OCI-LY3 (cell line): ENCODE measurements around the gene NUDT4.

Experiments
- H2AFZ ChIP-seq: fragments of 200-600, 300-600 bp; shearing (Covaris generic); 2 replicates; pipeline ENCODE4 v1.6.0; 2014; ENCODE audit warnings: antibody characterized with exemption, low read depth, low read length
- H3K27ac ChIP-seq: fragments of 200-600, 300-600 bp; sonication (generic); 2 replicates; pipeline ENCODE4 v1.5.1; 2014; ENCODE audit warnings: mild to moderate bottlenecking, low read length, moderate library complexity, mixed read lengths
- H3K27me3 ChIP-seq: fragments of 200-600, 300-600 bp; sonication (generic); 2 replicates; pipeline ENCODE4 v1.6.1; 2014; ENCODE audit warnings: low read depth, low read length, mixed read lengths
- H3K36me3 ChIP-seq: fragments of 200-600, 300-600 bp; sonication (generic); replicated peaks from 2 replicates; pipeline ENCODE3; 2014; ENCODE audit warnings: low read depth, low read length, mixed read lengths
- H3K4me1 ChIP-seq: fragments of 300-600, 200-600 bp; sonication (generic); 2 replicates; pipeline ENCODE4 v1.6.1; 2014; ENCODE audit warnings: low read length, mixed read lengths
- H3K4me2 ChIP-seq: fragments of 200-600, 300-600 bp; sonication (generic); 2 replicates; pipeline ENCODE4 v1.6.1; 2014; ENCODE audit warnings: low read length, mixed read lengths
- H3K4me3 ChIP-seq: fragments of 300-600, 200-600 bp; sonication (generic); 2 replicates; pipeline ENCODE4 v1.5.1; 2014; ENCODE audit warnings: antibody characterized with exemption, mild to moderate bottlenecking, low read length, moderate library complexity
- H3K79me2 ChIP-seq: fragments of 300-600, 200-600 bp; shearing (Covaris generic); 2 replicates; pipeline ENCODE4 v1.6.1; 2014; ENCODE audit warnings: mild to moderate bottlenecking, low read length, mixed read lengths
- H3K9ac ChIP-seq: fragments of 300-600, 200-600 bp; shearing (Covaris generic); 2 replicates; pipeline ENCODE4 v1.6.0; 2014; ENCODE audit warnings: mild to moderate bottlenecking, low read length, moderate library complexity
- H3K9me3 ChIP-seq: fragments of 200-600, 300-600 bp; shearing (Covaris generic); 2 replicates; pipeline ENCODE4 v1.6.1; 2014; ENCODE audit warnings: low read length, mixed read lengths; ENCODE audit not compliant: insufficient read depth
- H4K20me1 ChIP-seq: fragments of 200-600, 300-600 bp; sonication (generic); 2 replicates; pipeline ENCODE4 v1.6.1; 2016; ENCODE audit warnings: low read length, mixed read lengths; ENCODE audit not compliant: insufficient read depth
- EZH2phosphoT487 ChIP-seq: fragments of 200-600 bp; shearing (Covaris generic); IDR thresholded peaks from 2 replicates; pipeline ENCODE4 v1.6.1; 2018; ENCODE audit warnings: antibody characterized with exemption, mixed run types, low read depth
- TF ChIP-seq, protein P1 (sequence below): fragments of 200-600, 300-600 bp; sonication (generic); IDR thresholded peaks from 2 replicates; pipeline ENCODE4 v1.5.1; 2014; ENCODE audit warnings: antibody characterized with exemption, low read length, low read depth

NUDT4 gene

DNA sequence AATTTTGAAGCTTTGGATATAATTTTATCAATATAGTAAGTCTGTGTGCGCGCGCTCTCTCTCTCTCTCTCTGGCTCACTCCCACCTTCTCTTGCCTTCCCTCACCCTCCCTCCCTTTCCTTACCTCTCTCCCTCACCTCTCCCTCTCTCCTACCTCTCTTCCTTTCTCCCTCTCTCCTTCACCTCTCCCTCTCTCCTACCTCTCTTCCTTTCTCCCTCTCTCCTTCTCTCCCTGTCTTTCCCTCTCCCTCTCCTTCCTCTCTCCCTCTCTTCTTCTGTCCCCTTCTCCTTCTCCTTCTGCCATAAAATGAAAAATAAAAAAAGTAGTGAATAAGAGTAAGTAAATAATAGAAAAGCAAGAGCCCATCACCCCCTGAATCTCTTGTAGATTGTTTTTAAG lies 9.0 kb upstream of the NUDT4 start:
- no peak overlapping the region for H3K9ac ChIP-seq
- H3K27ac ChIP-seq, result no peak overlapping the region
- H3K9me3 ChIP-seq, result no peaks in the 10 kb centered on the region
- no peaks in the 10 kb centered on the region for H4K20me1 ChIP-seq
- H2AFZ ChIP-seq, result no peak overlapping the region
- H3K36me3 ChIP-seq, result no peaks in the 10 kb centered on the region
- H3K27me3 ChIP-seq, result peaks cover 4% of the 10 kb centered on the region; the same call in 1 of the 2 replicates
- no peak overlapping the region for H3K4me3 ChIP-seq
- no peak overlapping the region for H3K4me2 ChIP-seq
- TF ChIP-seq EZH2phosphoT487, result no peak
- H3K79me2 ChIP-seq, result no peaks in the 10 kb centered on the region
- H3K4me1 ChIP-seq, result peaks cover 8% of the 10 kb centered on the region

DNA sequence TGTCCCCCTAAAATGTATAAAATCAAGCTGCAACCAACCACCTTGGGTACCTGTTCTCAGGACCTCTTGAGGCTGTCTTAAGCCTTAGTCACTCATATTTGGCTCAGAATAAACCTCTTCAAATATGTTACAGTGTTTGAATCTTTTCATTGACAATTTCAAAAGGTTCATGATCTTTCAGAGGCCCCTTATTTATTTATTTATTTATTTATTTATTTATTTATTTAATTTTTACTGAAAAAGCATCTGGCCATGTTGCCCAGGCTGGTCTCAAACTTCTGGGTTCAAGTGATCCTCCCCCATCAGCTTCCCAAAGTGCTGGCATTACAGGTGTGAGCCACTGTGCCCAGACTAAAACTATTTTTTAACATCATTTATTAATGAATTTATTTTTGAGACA lies 8.2 kb upstream of the NUDT4 start:
- no peak overlapping the region for H3K4me2 ChIP-seq
- no peak for TF ChIP-seq EZH2phosphoT487
- TF ChIP-seq, protein P1, sequence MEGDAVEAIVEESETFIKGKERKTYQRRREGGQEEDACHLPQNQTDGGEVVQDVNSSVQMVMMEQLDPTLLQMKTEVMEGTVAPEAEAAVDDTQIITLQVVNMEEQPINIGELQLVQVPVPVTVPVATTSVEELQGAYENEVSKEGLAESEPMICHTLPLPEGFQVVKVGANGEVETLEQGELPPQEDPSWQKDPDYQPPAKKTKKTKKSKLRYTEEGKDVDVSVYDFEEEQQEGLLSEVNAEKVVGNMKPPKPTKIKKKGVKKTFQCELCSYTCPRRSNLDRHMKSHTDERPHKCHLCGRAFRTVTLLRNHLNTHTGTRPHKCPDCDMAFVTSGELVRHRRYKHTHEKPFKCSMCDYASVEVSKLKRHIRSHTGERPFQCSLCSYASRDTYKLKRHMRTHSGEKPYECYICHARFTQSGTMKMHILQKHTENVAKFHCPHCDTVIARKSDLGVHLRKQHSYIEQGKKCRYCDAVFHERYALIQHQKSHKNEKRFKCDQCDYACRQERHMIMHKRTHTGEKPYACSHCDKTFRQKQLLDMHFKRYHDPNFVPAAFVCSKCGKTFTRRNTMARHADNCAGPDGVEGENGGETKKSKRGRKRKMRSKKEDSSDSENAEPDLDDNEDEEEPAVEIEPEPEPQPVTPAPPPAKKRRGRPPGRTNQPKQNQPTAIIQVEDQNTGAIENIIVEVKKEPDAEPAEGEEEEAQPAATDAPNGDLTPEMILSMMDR, result no peak

DNA sequence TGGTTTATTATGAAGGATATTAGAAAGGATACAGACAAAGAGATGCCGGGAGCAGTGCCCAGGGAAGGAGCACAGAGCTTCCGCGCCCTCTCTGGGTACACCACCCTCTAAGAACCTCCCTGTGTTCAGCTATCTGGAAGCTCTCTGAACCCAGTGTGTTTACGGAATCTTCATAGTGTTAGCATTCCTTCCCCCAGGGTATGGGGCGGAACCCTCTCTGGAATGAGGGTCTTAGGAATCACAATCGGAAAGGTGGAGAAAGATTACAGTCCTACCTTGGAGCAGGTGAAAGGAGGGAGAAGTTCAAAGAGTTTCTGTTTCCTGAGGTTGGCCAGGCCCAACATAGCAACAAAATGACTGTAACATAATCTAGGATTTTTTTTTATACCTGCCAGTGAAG lies 6.8 kb upstream of the NUDT4 start:
- peaks cover 4% of the 10 kb centered on the region; the same call in 1 of the 2 replicates for H3K27me3 ChIP-seq
- H3K36me3 ChIP-seq, result no peaks in the 10 kb centered on the region
- TF ChIP-seq EZH2phosphoT487, result no peak
- TF ChIP-seq, protein P1, result no peak
- no peaks in the 10 kb centered on the region for H4K20me1 ChIP-seq
- no peak overlapping the region for H3K4me3 ChIP-seq
- no peak overlapping the region for H2AFZ ChIP-seq
- no peak overlapping the region for H3K9ac ChIP-seq
- H3K27ac ChIP-seq, result no peak overlapping the region
- H3K9me3 ChIP-seq, result no peaks in the 10 kb centered on the region
- H3K79me2 ChIP-seq, result no peaks in the 10 kb centered on the region
- H3K4me2 ChIP-seq, result no peak overlapping the region
- H3K4me1 ChIP-seq, result peaks cover 8% of the 10 kb centered on the region

More for the DNA sequence above, 8.2 kb upstream of the NUDT4 start:
- no peak overlapping the region for H3K9ac ChIP-seq
- peaks cover 8% of the 10 kb centered on the region for H3K4me1 ChIP-seq
- H2AFZ ChIP-seq, result no peak overlapping the region
- no peaks in the 10 kb centered on the region for H3K79me2 ChIP-seq
- H3K36me3 ChIP-seq, result no peaks in the 10 kb centered on the region
- no peaks in the 10 kb centered on the region for H4K20me1 ChIP-seq
- H3K9me3 ChIP-seq, result no peaks in the 10 kb centered on the region
- H3K4me3 ChIP-seq, result no peak overlapping the region
- peaks cover 4% of the 10 kb centered on the region; the same call in 1 of the 2 replicates for H3K27me3 ChIP-seq
- H3K27ac ChIP-seq, result no peak overlapping the region

DNA sequence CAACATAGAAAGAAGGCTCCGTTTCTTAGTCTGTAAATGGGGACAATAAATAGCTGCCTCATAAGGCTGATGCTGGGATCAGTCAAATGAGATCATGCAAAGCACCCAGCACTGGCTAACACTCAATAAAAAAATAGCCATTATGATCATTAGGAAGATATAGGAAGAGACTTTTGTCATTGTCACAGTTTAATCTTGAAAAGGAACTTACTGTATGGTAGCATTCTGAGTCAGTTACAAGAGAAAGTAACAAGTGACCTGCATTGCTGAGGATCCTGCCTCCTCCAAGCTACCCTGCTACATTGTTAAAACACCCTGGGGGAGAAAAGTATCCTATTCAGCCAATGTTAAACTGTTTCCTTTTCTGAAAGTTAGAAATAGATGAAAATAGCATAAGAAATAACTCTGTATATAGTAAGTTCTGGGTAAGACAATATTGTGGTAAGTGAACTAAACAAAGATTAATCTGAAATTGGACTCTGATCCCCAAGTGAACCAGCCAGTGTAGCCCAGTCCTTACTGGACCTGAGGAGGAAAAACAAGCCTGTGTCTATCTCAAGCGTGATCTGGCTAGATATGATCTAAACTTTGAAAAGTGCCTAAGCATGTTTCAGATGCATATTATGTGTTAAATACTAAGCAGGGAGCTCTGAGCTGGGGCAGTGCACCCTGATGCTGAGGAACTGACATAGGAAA lies 3.6 kb upstream of the NUDT4 start:
- Histone ChIP-seq H3K79me2 (peaks cover 9% of the 10 kb centered on the region), H3K4me1 (peaks cover 17% of the 10 kb centered on the region), H3K9me3 (no peaks in the 10 kb centered on the region), H3K27me3 (peaks cover 4% of the 10 kb centered on the region; the same call in 1 of the 2 replicates), H2AFZ (no peak overlapping the region), H3K4me3 (no peak overlapping the region), H3K4me2 (peak overlapping the region; percentile 39), H3K9ac (no peak overlapping the region), H3K36me3 (no peaks in the 10 kb centered on the region), H4K20me1 (no peaks in the 10 kb centered on the region), H3K27ac (no peak overlapping the region)
- TF ChIP-seq, protein P1, result no peak
- TF ChIP-seq EZH2phosphoT487, result no peak
